NCI-H146 treated with DMSO at 0.1 percent for 48 hours (cell line): ENCODE measurements around the gene NTHL1.
A peak's percentile ranks its signal among the peaks of the same experiment; 100 is the strongest.

Experiments used
- DNase-seq: peaks from one replicate; lab custom pipeline; 2025; ENCODE audit not compliant: unreplicated experiment; lab: John Stamatoyannopoulos, UW

Gene NTHL1

DNA sequence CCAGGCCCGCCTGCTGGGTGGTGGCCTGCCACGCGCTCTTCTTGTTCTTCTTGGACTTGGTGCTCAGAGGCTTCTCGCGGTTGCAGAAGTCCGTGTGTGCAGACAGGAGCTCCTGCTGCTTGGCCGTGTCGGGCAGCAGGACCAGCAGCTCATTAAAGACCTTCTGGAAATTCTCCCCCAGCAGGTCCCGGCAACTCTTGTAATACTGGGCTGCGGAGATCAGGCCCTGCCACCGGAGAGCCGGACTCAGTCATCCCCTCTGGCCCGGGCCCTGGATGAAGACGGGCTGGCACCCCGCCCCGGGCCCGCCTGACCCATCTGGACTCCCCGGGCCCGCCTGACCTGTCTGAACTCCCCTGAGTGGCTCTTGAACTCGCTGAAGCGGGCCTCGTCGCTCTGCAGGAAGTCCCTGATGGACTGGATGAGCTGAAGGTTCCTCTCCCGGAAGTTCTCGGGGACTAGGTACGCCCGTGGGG is 49.2 kb downstream of the NTHL1 start:
- no peak for DNase-seq

DNA sequence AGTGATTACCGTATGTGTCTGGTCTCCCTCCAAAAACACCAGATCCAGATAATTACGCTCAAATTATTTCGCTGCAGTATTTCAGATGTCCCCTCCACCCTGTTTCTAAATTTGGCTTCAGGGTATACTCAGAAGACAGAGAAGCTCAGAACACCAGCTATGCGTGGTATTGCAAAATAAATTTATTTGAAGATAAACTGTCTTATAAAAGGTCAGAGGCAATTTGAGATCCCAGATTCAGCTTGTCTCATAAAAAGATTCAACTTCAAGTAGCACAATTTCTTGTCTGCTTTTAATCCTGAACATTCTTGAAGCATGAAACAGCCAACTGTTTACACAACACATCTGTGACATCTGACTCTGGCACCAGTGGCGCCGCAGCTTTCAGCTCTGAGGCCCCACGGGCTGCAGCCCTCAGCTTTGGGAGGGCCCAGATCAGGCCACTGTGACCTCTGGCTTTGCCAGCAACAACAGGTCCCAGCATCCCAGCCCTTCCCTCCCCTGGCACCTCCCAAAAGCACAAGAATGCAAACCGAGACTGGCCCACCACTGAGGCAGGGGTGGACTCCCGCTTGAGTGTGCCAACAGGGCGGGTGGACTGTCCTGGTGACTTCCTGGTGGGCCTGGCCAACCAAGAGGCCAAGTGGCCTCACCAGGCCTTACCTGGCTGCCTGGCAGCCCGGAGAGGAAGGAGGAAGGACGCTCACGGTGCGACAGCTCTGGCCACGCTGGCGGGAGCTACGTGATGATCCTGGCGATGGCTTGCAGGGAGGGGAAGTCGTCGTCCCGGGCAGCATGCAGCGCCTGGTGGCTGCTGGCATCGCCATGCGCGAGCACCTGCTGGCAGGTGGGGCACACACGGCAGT is 49.9 kb downstream of the NTHL1 start:
- DNase-seq, result no peak

DNA sequence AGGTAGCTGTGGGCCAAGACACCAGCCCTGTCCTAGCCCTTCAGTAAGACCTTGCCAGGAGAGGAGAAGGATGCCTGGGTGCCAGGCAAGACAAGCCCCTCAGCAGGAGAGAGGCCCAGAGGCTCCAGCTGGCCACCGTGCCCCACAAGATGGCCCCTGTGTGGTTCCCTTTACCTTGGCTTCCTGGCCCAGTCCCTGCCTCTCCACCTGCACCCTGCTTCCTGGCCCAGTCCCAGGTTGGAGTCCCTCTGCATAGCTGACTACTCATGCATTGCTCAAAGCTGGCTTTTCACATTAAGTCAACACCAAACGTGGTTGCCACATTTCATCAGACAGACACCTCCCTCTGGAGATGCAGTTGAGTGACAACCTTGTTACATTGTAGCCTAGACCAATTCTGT is 53.9 kb downstream of the NTHL1 start:
- no peak for DNase-seq

DNA sequence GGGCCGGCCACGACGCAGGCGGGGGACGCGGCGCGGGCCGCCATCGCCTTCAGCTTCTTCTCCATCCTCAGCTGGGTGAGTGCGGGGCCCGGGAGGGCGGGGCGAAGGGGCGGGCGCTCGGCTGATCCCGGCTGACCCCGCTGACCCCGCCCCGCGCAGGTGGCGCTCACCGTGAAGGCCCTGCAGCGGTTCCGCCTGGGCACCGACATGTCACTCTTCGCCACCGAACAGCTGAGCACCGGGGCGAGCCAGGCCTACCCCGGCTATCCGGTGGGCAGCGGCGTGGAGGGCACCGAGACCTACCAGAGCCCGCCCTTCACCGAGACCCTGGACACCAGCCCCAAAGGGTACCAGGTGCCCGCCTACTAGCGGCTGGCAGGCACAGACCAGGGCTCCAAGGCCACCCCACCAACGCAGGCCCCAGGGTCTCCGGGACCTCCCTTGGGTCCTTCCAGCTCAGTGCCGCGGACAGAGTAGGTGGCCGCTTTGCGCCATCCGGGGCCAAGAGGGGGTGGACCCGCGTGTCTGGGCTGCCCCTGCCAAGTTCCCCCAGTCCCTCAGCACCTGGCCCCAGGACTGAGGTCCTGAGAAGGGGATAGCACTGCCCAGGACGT is 54.8 kb downstream of the NTHL1 start:
- DNase-seq, result no peak

DNA sequence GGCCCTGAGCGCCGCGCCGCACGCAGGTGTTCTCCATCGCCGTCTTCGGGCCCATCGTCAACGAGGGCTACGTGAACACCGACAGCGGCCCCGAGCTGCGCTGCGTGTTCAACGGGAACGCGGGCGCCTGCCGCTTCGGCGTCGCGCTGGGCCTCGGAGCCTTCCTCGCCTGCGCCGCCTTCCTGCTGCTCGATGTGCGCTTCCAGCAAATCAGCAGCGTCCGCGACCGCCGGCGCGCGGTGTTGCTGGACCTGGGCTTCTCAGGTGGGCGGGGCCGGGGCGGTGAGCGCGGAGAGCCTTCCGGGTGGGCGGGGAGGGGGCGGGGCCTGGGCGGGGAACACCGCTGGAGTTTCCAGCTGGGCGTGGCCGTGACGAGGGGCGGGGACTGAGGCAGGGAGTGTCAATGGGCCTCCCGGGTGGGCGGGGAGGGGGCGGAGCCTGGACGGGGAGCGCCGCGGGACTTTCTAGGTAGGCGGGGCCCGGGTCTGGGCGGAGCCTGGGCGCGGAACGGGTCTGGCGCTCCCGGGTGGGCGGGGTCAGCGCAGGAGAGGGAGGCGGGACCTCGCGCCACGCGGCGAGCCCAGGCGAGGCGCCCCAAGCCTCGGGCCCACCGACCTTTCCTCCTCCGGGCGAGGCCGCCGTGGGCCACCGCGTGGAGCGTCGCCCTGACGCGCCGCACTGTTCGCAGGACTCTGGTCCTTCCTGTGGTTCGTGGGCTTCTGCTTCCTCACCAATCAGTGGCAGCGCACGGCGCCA is 55.5 kb downstream of the NTHL1 start:
- DNase-seq, result no peak

DNA sequence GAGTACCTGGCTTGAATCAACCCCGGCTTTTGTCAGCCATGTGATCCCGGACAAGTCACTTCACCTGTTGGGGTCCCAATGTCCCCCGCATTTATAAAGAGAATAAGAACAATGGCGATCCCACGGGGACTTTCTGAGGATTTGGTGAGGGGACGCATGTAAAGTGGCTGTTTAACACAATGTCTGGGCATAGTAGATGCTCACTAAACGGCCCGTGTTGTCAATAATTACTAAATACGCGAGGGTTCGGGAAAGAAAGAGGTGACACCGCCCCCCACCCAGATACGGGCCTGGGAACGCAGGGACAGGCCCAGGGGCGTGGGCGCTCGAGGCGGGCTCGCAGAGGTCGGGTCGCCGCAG is 56.1 kb downstream of the NTHL1 start:
- DNase-seq, result no peak

DNA sequence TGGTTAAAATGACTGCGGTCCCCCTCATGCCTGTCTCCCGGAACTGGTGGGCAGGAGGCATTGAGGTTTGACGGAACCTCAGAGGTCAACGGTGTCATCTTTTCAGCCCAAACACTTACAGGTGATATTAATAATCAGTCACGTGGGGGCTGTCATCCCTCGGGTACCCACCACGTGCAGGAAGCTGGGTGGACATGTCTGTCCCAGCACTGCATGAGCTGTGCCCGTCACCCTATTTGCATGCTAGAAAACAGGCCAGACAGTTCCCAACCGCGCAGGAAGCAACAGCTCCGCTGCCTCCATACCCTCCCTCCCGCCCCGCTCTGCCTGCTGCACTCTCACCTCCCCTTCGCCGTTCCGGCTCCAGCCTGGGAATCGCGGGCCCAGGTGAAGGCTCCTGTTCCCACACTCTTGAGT is 56.5 kb downstream of the NTHL1 start:
- no peak for DNase-seq

DNA sequence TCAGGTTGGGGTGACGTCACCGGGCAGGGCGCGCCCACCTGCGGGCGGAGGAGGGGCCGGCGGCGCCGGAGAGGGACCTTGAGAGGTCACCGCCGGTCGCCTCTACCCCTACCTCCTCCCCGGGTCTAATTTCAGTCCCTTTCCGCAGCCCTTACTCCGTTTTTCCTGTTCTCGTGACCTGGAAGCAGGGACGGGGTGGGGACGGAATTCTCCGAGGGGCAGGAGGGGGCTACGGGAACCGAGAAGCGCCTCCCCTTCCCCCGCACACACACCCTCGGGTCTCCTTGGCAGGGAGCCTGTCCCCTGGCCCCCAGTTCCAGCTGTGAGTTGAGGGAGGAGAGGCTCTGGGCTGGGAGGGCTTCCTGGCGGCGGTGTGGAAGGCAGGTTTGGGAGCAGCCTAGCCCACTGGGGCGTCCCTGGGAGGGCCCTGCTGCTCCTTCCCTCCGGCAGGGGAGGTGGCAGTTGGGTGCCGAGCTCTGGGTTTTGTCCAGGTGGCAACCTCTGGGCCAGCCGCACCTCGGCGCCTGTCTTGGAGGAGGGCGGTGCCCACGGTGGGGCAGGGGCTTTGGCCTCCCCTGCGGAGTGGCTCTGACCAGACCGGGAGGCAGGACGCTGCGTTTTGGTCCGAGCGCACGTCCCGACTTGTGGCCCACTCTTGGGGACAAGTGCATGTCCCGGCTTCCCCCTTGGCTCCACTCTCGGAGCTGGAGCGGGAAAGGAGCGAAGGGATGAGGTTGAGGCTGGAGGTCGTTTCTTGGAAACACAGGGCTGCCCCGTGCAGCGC is 57.1 kb downstream of the NTHL1 start:
- DNase-seq, result peak; percentile 39

DNA sequence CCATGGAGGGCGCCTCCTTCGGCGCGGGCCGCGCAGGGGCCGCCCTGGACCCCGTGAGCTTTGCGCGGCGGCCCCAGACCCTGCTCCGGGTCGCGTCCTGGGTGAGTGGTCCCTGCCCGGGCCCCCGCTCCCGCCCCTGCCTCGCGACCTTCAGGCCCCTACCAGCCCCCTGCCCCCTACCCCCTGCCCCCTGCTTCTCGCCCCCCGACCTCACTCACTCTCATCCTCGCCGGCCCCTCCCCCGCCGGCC is 57.6 kb downstream of the NTHL1 start:
- no peak for DNase-seq
